GM18867 (cell line): ENCODE results near the gene AOAH.
"Not testable (repeated sequence)": the region's sequence is repeated elsewhere in the genome, so short reads cannot be mapped to it uniquely, and the experiment has no call there.

Experiments used
- ATAC-seq: cut with Tn5 transposase; IDR thresholded peaks from one replicate; pipeline ENCODE4 v1.9.1; 2021; ENCODE audit warnings: mild to moderate bottlenecking, moderate library complexity; ENCODE audit not compliant: unreplicated experiment

Gene AOAH

GRCh38 chr7:36475381-36475780 lies 248.9 kb downstream of the AOAH start:
- ATAC-seq = peak; percentile 51

- ATAC-seq = no peak
Observed at GRCh38 chr7:36475011-36475342, 249.3 kb downstream of the AOAH start.

DNA sequence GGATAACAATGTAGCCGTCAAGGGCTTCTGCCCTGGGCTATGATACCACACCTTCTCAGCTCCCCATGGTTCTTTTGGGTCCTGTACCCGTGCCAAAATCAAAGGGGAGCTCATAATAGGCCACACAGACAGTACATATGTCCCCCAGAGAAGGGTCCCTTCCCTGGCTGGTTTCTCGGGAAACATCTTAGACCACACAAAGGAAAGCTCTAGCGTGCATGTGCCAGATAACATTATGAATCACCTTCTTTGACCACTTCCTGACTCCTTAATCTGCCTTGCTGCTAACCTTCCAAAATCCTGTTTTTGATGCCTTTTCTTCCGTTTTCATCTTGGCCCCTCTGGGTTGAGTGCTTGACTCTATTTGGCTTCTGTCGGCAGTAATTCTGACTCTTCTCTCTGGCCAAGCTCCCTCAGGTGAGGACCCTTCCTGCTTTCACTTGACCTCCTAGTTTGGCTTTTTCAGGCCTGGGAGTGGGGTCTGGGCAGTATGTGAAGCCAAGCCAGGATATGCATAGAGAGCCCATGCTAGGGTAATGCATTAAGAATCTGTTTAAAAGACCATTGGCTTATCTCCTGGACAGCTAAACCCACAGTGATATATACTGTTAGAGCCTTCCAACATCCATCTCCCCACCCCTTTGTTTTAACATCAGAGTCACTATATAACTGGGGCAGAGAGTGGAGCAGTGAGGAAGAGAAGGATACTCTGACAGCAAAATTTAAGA lies 249.8 kb downstream of the AOAH start:
- ATAC-seq = no peak

GRCh38 chr7:36473454-36474282 lies 250.6 kb downstream of the AOAH start:
- ATAC-seq = no peak

DNA sequence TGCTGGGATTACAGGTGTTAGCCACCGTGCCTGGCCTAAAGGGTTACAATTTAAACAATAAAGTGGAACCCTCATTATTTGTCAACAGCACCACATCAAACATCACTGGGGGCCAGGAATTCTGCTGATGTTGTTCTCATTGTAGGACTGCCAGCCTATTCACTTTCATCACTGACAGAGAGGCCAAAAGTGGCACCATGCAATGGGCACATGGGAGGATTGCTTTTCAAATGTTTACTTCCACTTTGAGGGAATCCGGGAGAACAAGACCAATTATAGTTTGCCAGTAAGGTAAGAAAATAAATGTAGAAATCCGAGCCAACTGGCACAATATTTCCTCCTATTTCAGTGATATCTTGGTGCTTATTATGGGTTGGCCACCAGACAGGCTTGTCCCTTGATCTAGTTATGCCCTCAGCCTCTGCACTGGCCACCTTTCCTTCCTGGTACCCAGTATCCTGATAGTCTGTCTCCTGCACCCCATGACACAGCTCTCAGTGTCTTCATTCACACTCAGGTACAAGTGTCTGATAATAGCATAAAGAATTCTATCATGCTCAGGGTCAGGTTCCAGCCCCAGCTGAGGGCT lies 252.1 kb downstream of the AOAH start:
- ATAC-seq = no peak

DNA sequence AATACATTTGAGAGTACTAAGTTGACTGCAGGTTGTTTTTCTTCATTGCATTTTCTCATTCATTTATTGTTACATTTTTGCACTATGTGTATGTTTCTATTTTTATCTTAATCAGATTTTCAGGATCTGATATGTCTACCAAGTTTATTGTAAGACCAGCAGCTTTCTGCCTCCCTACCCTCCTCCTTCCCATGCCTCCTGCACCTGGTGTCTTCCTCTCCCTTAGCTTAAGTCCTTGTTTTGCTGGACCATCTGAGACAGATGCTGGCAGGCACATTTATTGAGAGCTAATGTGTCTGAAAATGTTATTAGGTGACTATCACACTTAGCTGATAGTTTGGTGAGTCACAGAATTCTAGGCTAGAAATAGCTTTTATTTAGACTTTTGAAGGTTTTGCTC lies 255.1 kb downstream of the AOAH start:
- ATAC-seq = no peak

DNA sequence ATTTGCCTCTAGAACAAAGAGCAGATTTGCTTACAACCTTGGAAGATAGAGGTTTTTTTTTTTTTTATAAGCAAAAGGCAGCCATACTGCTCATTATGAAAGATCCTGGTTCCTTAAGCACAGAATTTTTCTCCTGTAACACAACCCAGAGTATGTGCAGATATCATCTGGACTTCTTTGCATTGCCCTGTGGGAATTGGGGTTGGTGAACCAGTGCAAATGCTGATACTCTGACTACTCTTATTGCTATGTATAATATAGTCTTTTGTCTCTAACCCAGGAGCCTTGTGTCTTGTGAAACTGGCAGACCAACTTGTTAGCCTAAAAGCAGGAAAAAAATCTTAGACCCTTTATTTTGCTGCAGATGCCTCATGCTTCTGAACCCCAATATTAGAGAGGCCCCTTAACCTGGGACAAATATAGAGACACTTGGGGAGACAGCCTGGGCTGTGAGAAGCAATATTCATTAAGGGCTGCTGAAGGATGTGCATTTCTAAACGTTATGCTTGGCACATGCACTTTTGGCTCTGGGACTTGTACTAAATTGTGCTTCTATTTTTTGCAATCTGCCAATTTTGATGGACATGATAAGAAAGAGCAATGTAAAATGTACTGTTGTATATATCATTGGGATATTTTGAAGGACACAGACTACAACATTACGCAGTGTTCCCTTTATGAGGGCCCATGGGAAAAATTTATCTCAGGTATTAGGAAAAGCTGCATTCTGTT lies 255.8 kb downstream of the AOAH start:
- no peak for ATAC-seq

DNA sequence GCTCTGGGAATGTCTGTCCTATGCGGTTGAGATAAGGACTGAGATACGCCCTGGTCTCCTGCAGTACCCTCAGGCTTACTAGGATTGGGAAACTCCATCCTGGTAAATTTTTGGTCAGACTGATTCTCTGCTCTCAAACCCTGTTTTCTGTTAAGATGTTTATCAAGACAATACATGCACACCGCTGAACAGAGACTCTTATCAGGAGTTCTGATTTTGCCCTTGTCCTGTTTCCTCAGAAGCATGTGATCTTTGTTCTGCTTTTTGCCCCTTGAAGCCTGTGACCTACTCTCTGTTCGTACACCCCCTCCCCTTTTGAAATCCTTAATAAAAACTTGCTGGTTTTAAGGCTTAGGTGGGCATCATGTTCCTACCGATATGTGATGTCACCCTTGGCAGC lies 258.3 kb downstream of the AOAH start:
- not testable (repeated sequence) for ATAC-seq

GRCh38 chr7:36464271-36464670 lies 260.0 kb downstream of the AOAH start:
- no peak for ATAC-seq
